SK-N-SH (cell line): ENCODE data around the gene ANAPC16. TPM values are rescaled to one million over a fixed set of nuclear protein-coding genes. Genes with fewer than 3 reads are reported as not detected.

Experiments used
- CTCF ChIA-PET: fragments of 300-600, 350-600 bp; formaldehyde crosslinking; extraction: SDS; loops from one replicate; lab custom pipeline; 2021; lab: Yijun Ruan, JAX
- POLR2A ChIA-PET: fragments of 350-600 bp; sonication (Branson Sonifier 250); formaldehyde crosslinking; extraction: SDS; loops from one replicate; lab custom pipeline; 2020; ENCODE audit warnings: antibody characterized with exemption, inconsistent platforms; lab: Yijun Ruan, JAX
- DNase-seq: peaks from one replicate; pipeline ENCODE4 v3.0.0; 2012
- H2AFZ ChIP-seq: fragments of 200-600 bp; sonication (generic); 2 replicates; pipeline ENCODE4 v1.8.1; 2016; ENCODE audit warnings: antibody characterized with exemption, mild to moderate bottlenecking, low read depth
- H3F3A ChIP-seq: fragments of 200-600 bp; sonication (generic); replicated peaks from 2 replicates; pipeline ENCODE3; 2016; ENCODE audit warnings: antibody characterized with exemption, mild to moderate bottlenecking; ENCODE audit not compliant: insufficient read depth
- H3K27ac ChIP-seq, 2 experiments: fragments of 200-500 bp in 1 of 2; fragments of 200-600 bp in 1 of 2; sonication (Bioruptor generic) in 1 of 2; sonication (generic), shearing (Covaris generic) in 1 of 2; 2 replicates each; pipeline versions ENCODE4 v1.5.1 to v1.6.1; 2014 to 2016; ENCODE audit warnings: low read depth in 2 of 2, inconsistent platforms in 1 of 2, low read length in 1 of 2, mild to moderate bottlenecking in 1 of 2, mixed read lengths in 1 of 2
- H3K27me3 ChIP-seq: fragments of 200-600 bp; sonication (generic), shearing (Covaris generic); 2 replicates; pipeline ENCODE4 v1.6.1; 2016; ENCODE audit warnings: mixed run types; ENCODE audit not compliant: insufficient read depth
- H3K36me3 ChIP-seq, 2 experiments: fragments of 200-500 bp in 1 of 2; fragments of 200-600 bp in 1 of 2; sonication (Bioruptor generic) in 1 of 2; sonication (generic) in 1 of 2; replicated peaks in 1 of 2; 2 replicates each; pipeline versions ENCODE3 to v1.5.1; 2014 to 2016; ENCODE audit warnings: low read length in 1 of 2, mild to moderate bottlenecking in 1 of 2; ENCODE audit not compliant: insufficient read depth in 2 of 2, control insufficient read depth in 1 of 2
- H3K4me1 ChIP-seq, 2 experiments: fragments of 200-500 bp in 1 of 2; fragments of 200-600 bp in 1 of 2; sonication (Bioruptor generic) in 1 of 2; sonication (generic), shearing (Covaris generic) in 1 of 2; 2 replicates each; pipeline versions ENCODE4 v1.5.1 to v1.6.1; 2014 to 2016; ENCODE audit warnings: low read depth in 1 of 2, low read length in 1 of 2, mixed run types in 1 of 2; ENCODE audit not compliant: insufficient read depth in 2 of 2, control insufficient read depth in 1 of 2
- H3K4me2 ChIP-seq: fragments of 200-600 bp; sonication (generic), shearing (Covaris generic); 2 replicates; pipeline ENCODE4 v1.6.1; 2017; ENCODE audit warnings: mixed run types
- H3K4me3 ChIP-seq, 2 experiments: fragments of 200-500 bp in 1 of 2; fragments of 200-600 bp in 1 of 2; sonication (Bioruptor generic) in 1 of 2; sonication (generic), shearing (Covaris generic) in 1 of 2; 2 replicates each; pipeline versions ENCODE4 v1.5.1 to v1.8.1; 2014 to 2016; ENCODE audit warnings: low read depth in 2 of 2, inconsistent platforms in 1 of 2, low read length in 1 of 2, mild to moderate bottlenecking in 1 of 2, mixed read lengths in 1 of 2, moderate library complexity in 1 of 2
- H3K79me2 ChIP-seq: fragments of 200-600 bp; sonication (generic); 2 replicates; pipeline ENCODE4 v1.8.1; 2017; ENCODE audit warnings: mild to moderate bottlenecking; ENCODE audit not compliant: insufficient read depth
- H3K9ac ChIP-seq: fragments of 200-600 bp; sonication (generic); 2 replicates; pipeline ENCODE4 v1.6.1; 2017; ENCODE audit warnings: mixed run types
- H3K9me2 ChIP-seq: fragments of 200-600 bp; sonication (generic); 2 replicates; pipeline ENCODE4 v1.6.1; 2017; ENCODE audit warnings: mixed run types
- H3K9me3 ChIP-seq: fragments of 200-600 bp; sonication (generic); 2 replicates; pipeline ENCODE4 v1.6.1; 2017; ENCODE audit warnings: mixed run types, mild to moderate bottlenecking, moderate library complexity
- H4K20me1 ChIP-seq: fragments of 200-600 bp; sonication (generic); 2 replicates; pipeline ENCODE4 v1.6.1; 2017; ENCODE audit warnings: mild to moderate bottlenecking, mixed run types; ENCODE audit not compliant: insufficient read depth
- CHD2 ChIP-seq: fragments of 150-350 bp; IDR thresholded peaks from 2 replicates; pipeline ENCODE4 v1.6.1; 2018; ENCODE audit warnings: low read length; ENCODE audit not compliant: partially characterized antibody
- ELF1 ChIP-seq: IDR thresholded peaks from 2 replicates; pipeline ENCODE4 v1.4.0; 2012
- EP300 ChIP-seq, 2 experiments: IDR thresholded peaks; 2 replicates each; pipeline versions ENCODE4 v1.4.0 to v1.6.1; 2012; ENCODE audit warnings: borderline replicate concordance in 1 of 2, low read depth in 1 of 2, low read length in 1 of 2
- EZH2phosphoT487 ChIP-seq: fragments of 200-600 bp; sonication (generic); IDR thresholded peaks from 2 replicates; pipeline ENCODE4 v1.6.1; 2017; ENCODE audit warnings: low read depth, mixed run types, mild to moderate bottlenecking, antibody characterized with exemption, moderate library complexity, borderline replicate concordance
- FOSL2 ChIP-seq: IDR thresholded peaks from 2 replicates; pipeline ENCODE4 v1.4.0; 2012; ENCODE audit warnings: low read depth, mild to moderate bottlenecking, moderate library complexity, borderline replicate concordance
- FOXJ3 ChIP-seq: sonication (generic); formaldehyde crosslinking; IDR thresholded peaks from 2 replicates; pipeline ENCODE4 v1.5.1; 2020; ENCODE audit warnings: mild to moderate bottlenecking, missing genetic modification reagents
- FOXM1 ChIP-seq: IDR thresholded peaks from 2 replicates; pipeline ENCODE4 v1.4.0; 2012; ENCODE audit warnings: low read depth, mild to moderate bottlenecking
- GATA2 ChIP-seq: sonication (generic); formaldehyde crosslinking; IDR thresholded peaks from 2 replicates; pipeline ENCODE4 v1.5.0; 2020; ENCODE audit warnings: mild to moderate bottlenecking, missing genetic modification reagents
- JUND ChIP-seq: IDR thresholded peaks from 2 replicates; pipeline ENCODE4 v1.4.0; 2012
- MEF2A ChIP-seq: IDR thresholded peaks from 2 replicates; pipeline ENCODE4 v1.4.0; 2012; ENCODE audit warnings: low read depth, borderline replicate concordance
- MXI1 ChIP-seq: IDR thresholded peaks from 2 replicates; pipeline ENCODE4 v1.6.1; 2012; ENCODE audit warnings: mild to moderate bottlenecking, low read depth, low read length, improper control_type of control experiment
- NFIC ChIP-seq: IDR thresholded peaks from 2 replicates; pipeline ENCODE4 v1.4.0; 2012; ENCODE audit warnings: borderline replicate concordance
- NRF1 ChIP-seq: IDR thresholded peaks from 2 replicates; pipeline ENCODE4 v1.6.1; 2012; ENCODE audit warnings: low read depth, mild to moderate bottlenecking, low read length
- POLR2AphosphoS5 ChIP-seq: IDR thresholded peaks from 2 replicates; pipeline ENCODE4 v1.6.1; 2012; ENCODE audit warnings: low read depth, low read length
- RCOR1 ChIP-seq: fragments of 150-350 bp; IDR thresholded peaks from 2 replicates; pipeline ENCODE4 v1.6.1; 2017; ENCODE audit warnings: antibody characterized with exemption, low read length
- RFX5 ChIP-seq: IDR thresholded peaks from 2 replicates; pipeline ENCODE4 v1.6.1; 2012; ENCODE audit warnings: mild to moderate bottlenecking, improper control_type of control experiment, low read length
- RXRA ChIP-seq: IDR thresholded peaks from 2 replicates; pipeline ENCODE4 v1.4.0; 2012; ENCODE audit warnings: low read depth, mild to moderate bottlenecking, borderline replicate concordance
- SIN3A ChIP-seq: IDR thresholded peaks from 2 replicates; pipeline ENCODE4 v1.6.1; 2012; ENCODE audit warnings: low read depth, mild to moderate bottlenecking, low read length, moderate library complexity, borderline replicate concordance
- SMC3 ChIP-seq: IDR thresholded peaks from 2 replicates; pipeline ENCODE4 v1.6.1; 2012; ENCODE audit warnings: low read depth, low read length, improper control_type of control experiment
- TCF12 ChIP-seq: IDR thresholded peaks from 2 replicates; pipeline ENCODE4 v1.4.0; 2012
- YY1 ChIP-seq: IDR thresholded peaks from 2 replicates; pipeline ENCODE4 v1.4.0; 2012; ENCODE audit warnings: low read depth, mild to moderate bottlenecking
- WGBS: methylation state at CpG from one replicate; pipeline ENCODE4 v1.1.6; 2017; ENCODE audit warnings: low lambda C conversion rate; 5-methylcytosine and 5-hydroxymethylcytosine counted together
- polyA plus RNA-seq, 3 experiments: library from polyadenylated mRNA; depleted of rRNA; stranded (reverse); fragments of >200 nt; gene quantifications; 2 replicates each; pipeline ENCODE4 v1.2.3, GENCODE V29; 2012
- TF ChIP-seq, protein P1 (sequence below): IDR thresholded peaks from 2 replicates; pipeline ENCODE4; 2012
- TF ChIP-seq, protein P2 (sequence below): IDR thresholded peaks from 2 replicates; pipeline ENCODE4 v1.4.0; 2012; ENCODE audit warnings: low read depth, borderline replicate concordance
- TF ChIP-seq, protein P3 (sequence below): fragments of 150-350 bp; IDR thresholded peaks from 2 replicates; pipeline ENCODE4 v1.6.1; 2017; ENCODE audit warnings: antibody characterized with exemption, low read length, low read depth, borderline replicate concordance
- TF ChIP-seq, protein P4 (sequence below): fragments of 150-350 bp; IDR thresholded peaks from 2 replicates; pipeline ENCODE4 v1.6.1; 2016; ENCODE audit warnings: mild to moderate bottlenecking, low read depth, low read length

ANAPC16 gene
- polyA plus RNA-seq, 1 of the 3 experiments (the other 2 are of a cell fraction), result 45.2 TPM

DNA sequence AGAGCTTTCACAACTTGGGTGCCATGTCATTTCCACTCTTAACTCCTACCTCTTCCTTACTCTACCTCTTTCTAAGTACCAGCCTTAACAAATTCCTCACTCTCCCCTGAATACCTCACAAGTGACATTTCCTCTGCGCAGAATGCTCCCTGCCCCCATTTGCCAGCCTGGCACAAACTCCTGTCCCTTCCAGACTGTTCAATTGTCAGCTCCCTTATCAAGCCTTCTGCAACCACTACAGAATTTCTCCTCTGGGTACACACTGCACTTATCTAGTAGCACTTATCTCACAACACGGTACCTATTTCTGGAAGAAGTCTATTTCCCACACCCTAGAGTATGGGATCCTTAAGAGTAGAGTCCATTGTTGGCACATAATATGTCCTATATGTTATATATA is 39.1 kb upstream of the ANAPC16 start:
- no peak overlapping the region for H2AFZ ChIP-seq
- H3K4me2 ChIP-seq, result no peak overlapping the region
- peaks cover 37% of the 10 kb centered on the region for H3F3A ChIP-seq
- no peak overlapping the region for H3K4me3 ChIP-seq
- no peak for DNase-seq
- peaks cover 12 to 32% of the 10 kb centered on the region in 2 experiments for H3K4me1 ChIP-seq
- ChIA-PET POLR2A (no interaction called here), CTCF (interaction anchor here (0.6 to 2.0 kb wide), 3 partner anchors 108 to 221 kb away, joined by 3 to 4 read pairs (median 3); no protein-coding TSS in a partner anchor)
- no peak overlapping the region for H3K9ac ChIP-seq
- H4K20me1 ChIP-seq, result no peaks in the 10 kb centered on the region
- H3K79me2 ChIP-seq, result no peaks in the 10 kb centered on the region
- peak overlapping the region in 1 of 2 experiments; percentile 80; a peak in 1 of 4 replicates for H3K27ac ChIP-seq
- no peaks in the 10 kb centered on the region for H3K9me3 ChIP-seq
- H3K36me3 ChIP-seq, result peaks cover 10 to 25% of the 10 kb centered on the region in 2 experiments
- H3K9me2 ChIP-seq, result no peaks in the 10 kb centered on the region
- 85% methylated on average over 2 of the region's 2 CpGs for WGBS
- no peak for TF ChIP-seq TCF12
- TF ChIP-seq RXRA, result no peak
- TF ChIP-seq, protein P1, sequence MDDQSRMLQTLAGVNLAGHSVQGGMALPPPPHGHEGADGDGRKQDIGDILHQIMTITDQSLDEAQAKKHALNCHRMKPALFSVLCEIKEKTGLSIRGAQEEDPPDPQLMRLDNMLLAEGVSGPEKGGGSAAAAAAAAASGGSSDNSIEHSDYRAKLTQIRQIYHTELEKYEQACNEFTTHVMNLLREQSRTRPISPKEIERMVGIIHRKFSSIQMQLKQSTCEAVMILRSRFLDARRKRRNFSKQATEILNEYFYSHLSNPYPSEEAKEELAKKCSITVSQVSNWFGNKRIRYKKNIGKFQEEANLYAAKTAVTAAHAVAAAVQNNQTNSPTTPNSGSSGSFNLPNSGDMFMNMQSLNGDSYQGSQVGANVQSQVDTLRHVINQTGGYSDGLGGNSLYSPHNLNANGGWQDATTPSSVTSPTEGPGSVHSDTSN, result no peak
- no peak for TF ChIP-seq FOXJ3 (CRISPR knock-in tag)
- TF ChIP-seq POLR2AphosphoS5, result no peak
- no peak for TF ChIP-seq MEF2A
- no peak for TF ChIP-seq SMC3
- TF ChIP-seq MXI1, result no peak
- no peak for TF ChIP-seq EZH2phosphoT487
- TF ChIP-seq, protein P2, sequence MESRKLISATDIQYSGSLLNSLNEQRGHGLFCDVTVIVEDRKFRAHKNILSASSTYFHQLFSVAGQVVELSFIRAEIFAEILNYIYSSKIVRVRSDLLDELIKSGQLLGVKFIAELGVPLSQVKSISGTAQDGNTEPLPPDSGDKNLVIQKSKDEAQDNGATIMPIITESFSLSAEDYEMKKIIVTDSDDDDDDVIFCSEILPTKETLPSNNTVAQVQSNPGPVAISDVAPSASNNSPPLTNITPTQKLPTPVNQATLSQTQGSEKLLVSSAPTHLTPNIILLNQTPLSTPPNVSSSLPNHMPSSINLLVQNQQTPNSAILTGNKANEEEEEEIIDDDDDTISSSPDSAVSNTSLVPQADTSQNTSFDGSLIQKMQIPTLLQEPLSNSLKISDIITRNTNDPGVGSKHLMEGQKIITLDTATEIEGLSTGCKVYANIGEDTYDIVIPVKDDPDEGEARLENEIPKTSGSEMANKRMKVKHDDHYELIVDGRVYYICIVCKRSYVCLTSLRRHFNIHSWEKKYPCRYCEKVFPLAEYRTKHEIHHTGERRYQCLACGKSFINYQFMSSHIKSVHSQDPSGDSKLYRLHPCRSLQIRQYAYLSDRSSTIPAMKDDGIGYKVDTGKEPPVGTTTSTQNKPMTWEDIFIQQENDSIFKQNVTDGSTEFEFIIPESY, result no peak
- TF ChIP-seq NRF1, result no peak
- TF ChIP-seq EP300 (IDR thresholded peaks at IDR 0.05; ENCODE audit: borderline replicate concordance in 1 of 2, low read depth in 1 of 2, low read length in 1 of 2), result no peak
- TF ChIP-seq, protein P3, sequence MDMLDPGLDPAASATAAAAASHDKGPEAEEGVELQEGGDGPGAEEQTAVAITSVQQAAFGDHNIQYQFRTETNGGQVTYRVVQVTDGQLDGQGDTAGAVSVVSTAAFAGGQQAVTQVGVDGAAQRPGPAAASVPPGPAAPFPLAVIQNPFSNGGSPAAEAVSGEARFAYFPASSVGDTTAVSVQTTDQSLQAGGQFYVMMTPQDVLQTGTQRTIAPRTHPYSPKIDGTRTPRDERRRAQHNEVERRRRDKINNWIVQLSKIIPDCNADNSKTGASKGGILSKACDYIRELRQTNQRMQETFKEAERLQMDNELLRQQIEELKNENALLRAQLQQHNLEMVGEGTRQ, result no peak
- TF ChIP-seq, all 33 proteins: peak for 0
- H3K27me3 ChIP-seq, result no peaks in the 10 kb centered on the region

DNA sequence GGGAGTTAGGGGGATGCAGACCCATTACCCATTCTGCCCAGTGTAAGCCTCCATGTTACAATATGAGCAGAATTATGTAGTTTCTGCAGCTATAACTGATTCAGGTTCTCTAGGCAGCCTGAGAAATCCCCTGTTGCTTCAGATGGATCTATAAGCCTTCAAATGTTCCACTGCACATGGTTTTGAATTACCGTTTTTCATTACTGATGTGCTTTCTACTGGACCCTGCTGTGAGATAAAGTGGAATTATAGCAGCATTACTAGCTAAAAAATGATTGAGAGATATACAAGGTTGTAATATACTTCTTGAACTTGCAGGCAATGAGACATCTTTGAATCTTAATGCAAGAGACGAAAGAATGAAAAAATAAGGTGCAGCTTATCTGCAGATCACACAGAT is 38.4 kb upstream of the ANAPC16 start:
- no peaks in the 10 kb centered on the region for H4K20me1 ChIP-seq
- CTCF ChIA-PET, result interaction anchor here (2.0 kb wide), 1 partner anchor 129 kb away, joined by 4 read pairs; no protein-coding TSS in a partner anchor
- WGBS, result 96% methylated on average over 2 of the region's 2 CpGs
- TF ChIP-seq RFX5 (no peak), ELF1 (no peak), FOSL2 (no peak), NFIC (no peak), FOXM1 (no peak), YY1 (no peak), POLR2AphosphoS5 (no peak), RCOR1 (no peak), SIN3A (no peak), SMC3 (no peak), RXRA (no peak), CHD2 (no peak), JUND (no peak), EZH2phosphoT487 (no peak), GATA2 (CRISPR knock-in tag) (no peak), NRF1 (no peak)
- TF ChIP-seq, protein P4, sequence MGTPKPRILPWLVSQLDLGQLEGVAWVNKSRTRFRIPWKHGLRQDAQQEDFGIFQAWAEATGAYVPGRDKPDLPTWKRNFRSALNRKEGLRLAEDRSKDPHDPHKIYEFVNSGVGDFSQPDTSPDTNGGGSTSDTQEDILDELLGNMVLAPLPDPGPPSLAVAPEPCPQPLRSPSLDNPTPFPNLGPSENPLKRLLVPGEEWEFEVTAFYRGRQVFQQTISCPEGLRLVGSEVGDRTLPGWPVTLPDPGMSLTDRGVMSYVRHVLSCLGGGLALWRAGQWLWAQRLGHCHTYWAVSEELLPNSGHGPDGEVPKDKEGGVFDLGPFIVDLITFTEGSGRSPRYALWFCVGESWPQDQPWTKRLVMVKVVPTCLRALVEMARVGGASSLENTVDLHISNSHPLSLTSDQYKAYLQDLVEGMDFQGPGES, result no peak

More for the DNA sequence above, 38.4 kb upstream of the ANAPC16 start:
- Histone ChIP-seq H2AFZ (no peak overlapping the region), H3K4me2 (no peak overlapping the region), H3K4me3 (no peak overlapping the region), H3K27ac (no peak overlapping the region), H3K9me2 (no peaks in the 10 kb centered on the region), H3K79me2 (no peaks in the 10 kb centered on the region), H3K36me3 (peaks cover 10 to 30% of the 10 kb centered on the region in 2 experiments), H3K9ac (no peak overlapping the region), H3K4me1 (peaks cover 12 to 32% of the 10 kb centered on the region in 2 experiments), H3K27me3 (no peaks in the 10 kb centered on the region), H3K9me3 (no peaks in the 10 kb centered on the region), H3F3A (peaks cover 30% of the 10 kb centered on the region)
- no peak for DNase-seq
- POLR2A ChIA-PET, result no interaction called here
